A673 (cell line): ENCODE measurements around the gene ASB3. TPM values are rescaled to one million over a fixed set of nuclear protein-coding genes. Genes with fewer than 3 reads are reported as not detected.
"Not testable (repeated sequence)": the region's sequence is repeated elsewhere in the genome, so short reads cannot be mapped to it uniquely, and the experiment has no call there.

Source experiments
- Bru-seq: library from RNA; stranded (reverse); fragments of 400-500 nt; gene quantifications from one replicate; lab custom pipeline; 2021; lab: Mats Ljungman, UMichigan
- BruChase-seq, 2 experiments: library from RNA; stranded (reverse); fragments of 400-500 nt; gene quantifications; one replicate each; lab custom pipeline; 2021; lab: Mats Ljungman, UMichigan
- BruUV-seq: library from RNA; stranded (reverse); fragments of 400-500 nt; replicated peaks from 2 replicates; lab custom pipeline; 2021; lab: Mats Ljungman, UMichigan
- CTCF ChIA-PET: fragments of 300-600 bp; sonication (Branson Sonifier 250); formaldehyde crosslinking; loops from one replicate; lab custom pipeline; 2022; ENCODE audit warnings: antibody characterized with exemption; lab: Charles Lee
- POLR2A ChIA-PET: fragments of 300-600 bp; sonication (Branson Sonifier 250); formaldehyde crosslinking; loops from one replicate; lab custom pipeline; 2022; ENCODE audit warnings: antibody characterized with exemption; ENCODE audit not compliant: low non-redundant PET; lab: Charles Lee
- DNase-seq: peaks from one replicate; pipeline ENCODE4 v3.0.0-alpha.2; 2015; ENCODE audit warnings: low spot score
- H3K27ac ChIP-seq: fragments of 200-600 bp; sonication (generic); 2 replicates; pipeline ENCODE4 v1.5.1; 2016; ENCODE audit warnings: mixed run types, low read depth, mild to moderate bottlenecking, mixed read lengths, antibody characterized with exemption, low read length; ENCODE audit not compliant: poor library complexity, severe bottlenecking
- H3K27me3 ChIP-seq: fragments of 200-600 bp; sonication (generic); replicated peaks from 2 replicates; pipeline ENCODE4 v1.6.1; 2017; ENCODE audit warnings: mixed run types, low read depth, mild to moderate bottlenecking, mixed read lengths, antibody characterized with exemption, low read length; ENCODE audit not compliant: insufficient read depth, poor library complexity
- H3K36me3 ChIP-seq: fragments of 200-600 bp; sonication (generic); 2 replicates; pipeline ENCODE4 v1.6.1; 2016; ENCODE audit warnings: mixed run types, mild to moderate bottlenecking, mixed read lengths, antibody characterized with exemption, low read length; ENCODE audit not compliant: insufficient read depth, poor library complexity, severe bottlenecking
- H3K4me1 ChIP-seq: fragments of 200-600 bp; sonication (generic); 2 replicates; pipeline ENCODE4 v1.6.1; 2017; ENCODE audit warnings: mixed run types, mild to moderate bottlenecking, mixed read lengths, antibody characterized with exemption, low read length; ENCODE audit not compliant: insufficient read depth, poor library complexity, severe bottlenecking
- H3K4me3 ChIP-seq: fragments of 200-600 bp; sonication (generic); 2 replicates; pipeline ENCODE4 v1.5.1; 2016; ENCODE audit warnings: low read depth, mixed run types, mild to moderate bottlenecking, mixed read lengths, low read length; ENCODE audit not compliant: poor library complexity, severe bottlenecking
- H3K9me3 ChIP-seq: fragments of 200-600 bp; sonication (generic); 2 replicates; pipeline ENCODE4 v1.6.1; 2016; ENCODE audit warnings: mixed run types, low read depth, mild to moderate bottlenecking, mixed read lengths, antibody characterized with exemption, low read length; ENCODE audit not compliant: poor library complexity, severe bottlenecking
- EZH2 ChIP-seq: fragments of 200-600 bp; sonication (generic); IDR thresholded peaks from 2 replicates; pipeline ENCODE4 v1.6.1; 2017; ENCODE audit warnings: borderline replicate concordance, low read depth, mild to moderate bottlenecking, mixed read lengths, antibody characterized with exemption, low read length; ENCODE audit not compliant: poor library complexity, severe bottlenecking
- intact Hi-C: fragments of 100-400 bp; cut with micrococcal nuclease; formaldehyde crosslinking; loops from one replicate; pipeline ENCODE4 v1.10.0; 2022; ENCODE audit not compliant: unreplicated experiment
- long read RNA-seq: library from polyadenylated mRNA; stranded (forward); transcript quantifications from one replicate; pipeline ENCODE4 v2.0.0, GENCODE V29; 2022
- total RNA-seq: library from RNA; stranded (reverse); gene quantifications from 2 replicates; pipeline ENCODE4 v1.2.3, GENCODE V29; 2021
- TF ChIP-seq, protein P1 (sequence below): fragments of 300-800, 200-600 bp; sonication (generic); conservative IDR thresholded peaks from 2 replicates; pipeline ENCODE4 v1.5.1; 2017; ENCODE audit warnings: low read depth, mild to moderate bottlenecking, antibody characterized with exemption, low read length, moderate library complexity, mixed read lengths

ASB3 gene
- total RNA-seq (18.7 and 20.3 TPM in 2 replicates), Bru-seq, nascent RNA (percentile 78 among the genes with signal in this experiment), BruChase-seq, experiment 1, labeled RNA remaining after a 2-hour chase (percentile 82 among the genes with signal in this experiment), BruChase-seq, experiment 2, labeled RNA remaining after a 6-hour chase (percentile 87 among the genes with signal in this experiment)
- long read RNA-seq, transcript ASB3-201 (10 exons, 2,214 nt): major isoform, 38 of 56 reads
- long read RNA-seq, transcript ASB3-202 (9 exons, 1,734 nt): minor isoform, 5 of 56 reads
- long read RNA-seq, partial matches to known transcripts: 2 of 56 reads
- long read RNA-seq, other reads (novel, unspliced or antisense): 11 of 56 reads

DNA sequence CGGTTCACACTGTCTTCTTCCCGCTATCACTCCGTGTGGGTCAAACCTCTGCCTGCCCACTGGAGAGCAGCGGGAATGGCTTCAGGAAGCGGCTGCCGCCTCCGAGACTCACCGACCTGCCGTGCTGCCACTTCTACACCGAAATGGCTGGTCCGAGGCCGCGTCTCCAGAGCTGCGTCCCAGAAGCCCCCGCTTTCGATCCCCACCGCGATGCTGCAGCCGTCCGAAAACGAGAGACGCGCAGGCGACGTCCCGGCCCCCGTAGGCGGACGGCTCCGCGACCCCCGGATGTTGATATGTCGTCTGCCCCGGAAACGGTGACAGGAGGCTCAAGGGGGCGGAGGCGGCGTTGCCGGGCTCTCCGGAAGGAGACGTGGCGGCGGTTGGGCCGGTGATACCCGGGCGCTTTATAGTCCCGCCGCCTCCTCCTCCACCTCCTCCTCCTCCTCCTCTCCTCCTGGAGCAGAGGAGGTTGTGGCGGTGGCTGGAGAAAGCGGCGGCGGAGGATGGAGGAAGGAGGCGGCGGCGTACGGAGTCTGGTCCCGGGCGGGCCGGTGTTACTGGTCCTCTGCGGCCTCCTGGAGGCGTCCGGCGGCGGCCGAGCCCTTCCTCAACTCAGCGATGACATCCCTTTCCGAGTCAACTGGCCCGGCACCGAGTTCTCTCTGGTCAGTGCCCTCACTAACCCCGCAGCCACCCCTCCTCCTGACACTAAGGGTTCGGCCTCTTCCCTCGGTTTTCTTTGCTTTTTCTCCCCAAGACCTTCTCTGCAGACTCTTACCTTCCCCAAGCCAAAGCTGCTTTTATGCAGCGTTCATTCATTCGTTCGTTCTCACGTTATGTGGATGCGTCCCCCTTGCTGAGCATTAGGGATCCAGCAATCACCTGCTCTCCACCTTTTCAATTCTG is at the start of gene ASB3, which contains the start of gene ERLEC1:
TSS of gene ASB3 (minus strand) at position 249 of the 909 bp plus-strand sequence. CDS start 21,381 bp downstream, outside the sequence.
TSS of gene ERLEC1 (plus strand) at position 340 of the 909 bp plus-strand sequence. CDS start at position 507, 167 bp downstream.
- BruUV-seq: no TSS peak
- H3K27me3 ChIP-seq: no peaks in the 10 kb centered on the region
- CTCF ChIA-PET: no interaction called here
- H3K4me3 ChIP-seq: peak within 1 kb of the TSS; percentile 73
- POLR2A ChIA-PET: interaction anchor here (0.7 kb wide), 1 partner anchor 16 kb away, joined by 4 read pairs; no protein-coding TSS in a partner anchor
- peaks cover 10% of the 10 kb centered on the region for H3K4me1 ChIP-seq
- H3K36me3 ChIP-seq: no peaks in the 10 kb centered on the region
- DNase-seq: peak; percentile 96
- peak within 1 kb of the TSS; percentile 90 for H3K27ac ChIP-seq
- intact Hi-C loops: no loop called here
- TF ChIP-seq, protein P1, sequence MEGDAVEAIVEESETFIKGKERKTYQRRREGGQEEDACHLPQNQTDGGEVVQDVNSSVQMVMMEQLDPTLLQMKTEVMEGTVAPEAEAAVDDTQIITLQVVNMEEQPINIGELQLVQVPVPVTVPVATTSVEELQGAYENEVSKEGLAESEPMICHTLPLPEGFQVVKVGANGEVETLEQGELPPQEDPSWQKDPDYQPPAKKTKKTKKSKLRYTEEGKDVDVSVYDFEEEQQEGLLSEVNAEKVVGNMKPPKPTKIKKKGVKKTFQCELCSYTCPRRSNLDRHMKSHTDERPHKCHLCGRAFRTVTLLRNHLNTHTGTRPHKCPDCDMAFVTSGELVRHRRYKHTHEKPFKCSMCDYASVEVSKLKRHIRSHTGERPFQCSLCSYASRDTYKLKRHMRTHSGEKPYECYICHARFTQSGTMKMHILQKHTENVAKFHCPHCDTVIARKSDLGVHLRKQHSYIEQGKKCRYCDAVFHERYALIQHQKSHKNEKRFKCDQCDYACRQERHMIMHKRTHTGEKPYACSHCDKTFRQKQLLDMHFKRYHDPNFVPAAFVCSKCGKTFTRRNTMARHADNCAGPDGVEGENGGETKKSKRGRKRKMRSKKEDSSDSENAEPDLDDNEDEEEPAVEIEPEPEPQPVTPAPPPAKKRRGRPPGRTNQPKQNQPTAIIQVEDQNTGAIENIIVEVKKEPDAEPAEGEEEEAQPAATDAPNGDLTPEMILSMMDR: no peak
- no peak for TF ChIP-seq EZH2
- no peaks in the 10 kb centered on the region for H3K9me3 ChIP-seq

- POLR2A ChIA-PET, DNase-seq, BruUV-seq, H3K4me3 ChIP-seq, H3K4me1 ChIP-seq, H3K27ac ChIP-seq, CTCF ChIA-PET, H3K9me3 ChIP-seq, H3K27me3 ChIP-seq, H3K36me3 ChIP-seq: not testable (repeated sequence)
- intact Hi-C loops: loop anchor here (10.0 kb wide), 1 partner anchor 405 kb away; no protein-coding TSS in a partner anchor
These were observed 43.2 kb upstream of the ASB3 start for GRCh38 chr2:53829980-53830290.

DNA sequence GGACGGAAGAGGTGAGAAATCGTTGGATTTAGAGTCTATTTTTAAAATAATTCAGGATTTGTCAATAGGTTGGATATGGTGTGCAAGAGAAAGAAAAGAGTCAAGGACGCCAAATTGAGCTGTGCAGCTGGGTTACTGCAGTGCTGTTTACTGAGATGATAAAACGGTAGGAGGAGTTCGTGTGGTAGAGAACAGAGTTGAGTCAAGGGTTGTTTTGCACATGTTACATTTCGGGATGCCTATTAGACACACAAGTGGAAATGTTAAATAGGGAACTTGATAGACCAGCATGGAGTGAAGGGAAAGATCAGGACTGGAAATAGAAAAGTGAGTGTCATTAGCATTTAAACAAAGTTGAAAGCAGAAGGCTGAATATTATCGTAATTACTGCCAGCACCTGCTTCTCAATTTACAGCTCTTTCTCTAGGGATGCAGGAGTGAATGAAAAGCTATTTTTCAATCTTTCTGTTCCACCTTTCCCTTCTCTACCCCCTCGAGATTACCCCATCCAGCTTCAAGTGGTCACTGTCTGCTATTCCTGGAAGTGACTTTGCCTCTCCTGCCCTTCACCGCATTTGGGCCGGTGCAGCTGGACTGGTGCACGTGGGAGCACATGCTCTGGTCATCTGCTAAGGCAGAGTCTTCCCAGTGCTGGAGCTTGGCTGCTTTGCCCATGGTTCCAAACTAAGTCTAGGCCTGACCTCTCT is 42.7 kb upstream of the ASB3 start:
- no peaks in the 10 kb centered on the region for H3K27me3 ChIP-seq
- POLR2A ChIA-PET: no interaction called here
- no peaks in the 10 kb centered on the region for H3K4me1 ChIP-seq
- H3K4me3 ChIP-seq: no peak overlapping the region
- intact Hi-C loops: loop anchor here (10.0 kb wide), 1 partner anchor 405 kb away; no protein-coding TSS in a partner anchor
- no peak for DNase-seq
- no TSS peak for BruUV-seq
- CTCF ChIA-PET: no interaction called here
- no peak for TF ChIP-seq EZH2
- TF ChIP-seq, protein P1: no peak
- no peaks in the 10 kb centered on the region for H3K36me3 ChIP-seq
- H3K9me3 ChIP-seq: no peaks in the 10 kb centered on the region
- H3K27ac ChIP-seq: no peak overlapping the region
